ENCODE measurements around the gene CDV3.

CDV3 gene

DNA sequence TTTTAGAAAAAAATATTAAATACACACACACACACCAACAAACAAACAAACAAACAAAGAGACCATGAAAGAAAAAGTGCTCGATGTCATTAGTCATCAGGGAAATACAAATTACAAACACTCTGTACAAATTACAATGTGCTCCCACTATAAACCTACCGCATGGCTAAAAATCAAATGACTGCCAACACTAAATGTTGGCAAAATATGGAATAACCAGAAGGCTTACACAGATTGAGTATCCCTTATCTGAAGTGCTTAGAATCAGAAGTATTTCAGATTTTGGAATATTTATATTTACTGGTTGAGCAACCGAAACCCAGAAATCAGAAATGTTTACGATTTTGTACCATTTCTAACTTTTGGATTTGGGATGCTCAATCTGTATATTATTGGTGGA lies 33.4 kb downstream of the CDV3 start:
- no peak for DNase-seq

DNA sequence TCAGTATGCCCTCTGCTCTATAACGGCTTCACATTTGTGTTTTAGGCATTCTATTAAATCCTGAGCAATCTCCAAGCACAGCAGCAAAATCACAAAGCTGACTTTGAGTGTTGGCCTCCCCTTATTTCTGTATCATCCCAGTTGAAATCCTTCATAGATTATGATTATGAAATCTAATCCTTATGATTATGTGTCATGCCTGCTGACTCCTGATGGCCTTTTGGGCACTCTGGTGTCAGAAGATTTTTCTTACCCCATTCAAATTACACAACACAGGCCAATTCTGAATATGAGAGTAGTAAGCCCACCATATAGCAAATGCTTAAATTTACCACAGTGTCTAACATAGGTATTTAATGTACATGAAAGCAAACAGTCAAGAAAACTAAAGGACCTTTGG lies 34.3 kb downstream of the CDV3 start:
- DNase-seq: no peak

- no peak for DNase-seq
Observed at GRCh38 chr3:133608388-133608787, 34.9 kb downstream of the CDV3 start.

GRCh38 chr3:133610031-133610430 lies 36.5 kb downstream of the CDV3 start:
- DNase-seq: no peak

- no peak for DNase-seq
Observed at GRCh38 chr3:133611534-133611933, 38.0 kb downstream of the CDV3 start.

DNA sequence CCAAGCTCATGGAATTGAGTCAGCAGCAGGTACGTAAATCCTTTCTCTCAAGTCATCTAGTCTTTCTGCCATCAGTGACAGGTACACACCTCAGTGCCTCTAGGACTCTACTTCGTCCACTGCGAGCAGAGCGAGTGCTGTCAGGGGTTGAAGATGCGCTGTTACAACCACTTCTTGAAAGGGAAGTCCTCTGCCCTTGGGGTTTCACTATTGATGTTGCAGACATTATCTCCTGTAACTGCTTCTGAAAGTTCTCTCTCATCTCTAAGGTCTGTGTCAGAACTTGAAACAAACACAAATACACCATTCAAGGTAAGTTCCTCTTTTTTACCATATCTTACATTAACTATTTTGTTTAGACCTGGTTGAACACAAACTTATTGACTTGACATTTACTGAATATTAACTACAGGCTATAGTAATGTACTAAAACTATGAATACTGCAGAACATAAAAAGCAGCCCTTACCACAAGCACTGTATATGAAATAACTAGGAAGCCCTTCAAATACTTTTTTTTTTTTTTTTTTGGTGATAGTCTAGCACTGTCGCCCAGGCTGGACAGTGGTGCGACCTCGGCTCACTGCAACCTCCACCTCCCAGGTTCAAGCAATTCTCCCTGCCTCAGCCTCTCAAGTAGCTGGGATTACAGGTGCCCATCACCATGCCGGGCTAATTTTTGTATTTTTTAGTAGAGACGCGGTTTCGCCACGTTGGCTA lies 46.7 kb downstream of the CDV3 start:
- DNase-seq: no peak

GRCh38 chr3:133627789-133628188 lies 54.3 kb downstream of the CDV3 start:
- no peak for DNase-seq

- DNase-seq: peak; percentile 92
Observed at GRCh38 chr3:133629146-133629545, 55.7 kb downstream of the CDV3 start.

GRCh38 chr3:133633439-133633838 lies 60.0 kb downstream of the CDV3 start:
- DNase-seq: no peak

All from NCI-H526 treated with DMSO at 0.1 percent for 48 hours (cell line).